Mucosa of rectum (tissue), 2 donors: ENCODE results near the gene CCDC185.
"Not testable (repeated sequence)": the region's sequence is repeated elsewhere in the genome, so short reads cannot be mapped to it uniquely, and the experiment has no call there.

Experiments used
- H3K27ac ChIP-seq, 2 donors: one replicate each; pipeline ENCODE4 v1.7.0; 2013; ENCODE audit warnings: inconsistent platforms in 2 of 2, low read depth in 2 of 2, low read length in 2 of 2
- H3K27me3 ChIP-seq, 2 donors: one replicate each; pipeline ENCODE4 v1.7.0; 2013; ENCODE audit warnings: low read length in 2 of 2; ENCODE audit not compliant: control insufficient read depth in 2 of 2, insufficient read depth in 2 of 2
- H3K36me3 ChIP-seq, 2 donors: one replicate each; pipeline ENCODE4 v1.7.0; 2013; ENCODE audit warnings: low read length in 2 of 2; ENCODE audit not compliant: control insufficient read depth in 2 of 2, insufficient read depth in 2 of 2
- H3K4me1 ChIP-seq, 2 donors: one replicate each; pipeline ENCODE4 v1.7.0; 2013; ENCODE audit warnings: low read length in 2 of 2, mild to moderate bottlenecking in 1 of 2; ENCODE audit not compliant: control insufficient read depth in 2 of 2, insufficient read depth in 2 of 2
- H3K4me3 ChIP-seq, 2 donors: one replicate each; pipeline ENCODE4 v1.7.0; 2013; ENCODE audit warnings: low read length in 2 of 2
- H3K9ac ChIP-seq, 2 donors: one replicate each; pipeline ENCODE4 v1.7.0; 2013; ENCODE audit warnings: low read length in 2 of 2, low read depth in 1 of 2, mild to moderate bottlenecking in 1 of 2
- H3K9me3 ChIP-seq, 2 donors: one replicate each; pipeline ENCODE4 v1.7.0; 2013; ENCODE audit warnings: low read length in 2 of 2; ENCODE audit not compliant: control insufficient read depth in 2 of 2
- donor health status: healthy.
- donor health status: Normal muscosa, but diverticular disease.

CCDC185 gene

GRCh38 chr1:223390618-223391017 lies 2.6 kb upstream of the CCDC185 start:
- Histone ChIP-seq H3K27ac (no peak overlapping the region), H3K36me3 (no peaks in the 10 kb centered on the region), H3K4me1 (no peaks in the 10 kb centered on the region), H3K4me3 (no peak overlapping the region), H3K9ac (no peak overlapping the region), H3K27me3 (peaks cover 5 to 24% of the 10 kb centered on the region in 2 donors), H3K9me3 (no peaks in the 10 kb centered on the region)

- Histone ChIP-seq H3K36me3 (no peaks in the 10 kb centered on the region), H3K9me3 (no peaks in the 10 kb centered on the region), H3K4me3 (no peak overlapping the region), H3K27me3 (peaks cover 5 to 24% of the 10 kb centered on the region in 2 donors), H3K9ac (no peak overlapping the region), H3K27ac (no peak overlapping the region), H3K4me1 (no peaks in the 10 kb centered on the region)
These were observed 1.0 kb downstream of the CCDC185 start for GRCh38 chr1:223394242-223394641.

DNA sequence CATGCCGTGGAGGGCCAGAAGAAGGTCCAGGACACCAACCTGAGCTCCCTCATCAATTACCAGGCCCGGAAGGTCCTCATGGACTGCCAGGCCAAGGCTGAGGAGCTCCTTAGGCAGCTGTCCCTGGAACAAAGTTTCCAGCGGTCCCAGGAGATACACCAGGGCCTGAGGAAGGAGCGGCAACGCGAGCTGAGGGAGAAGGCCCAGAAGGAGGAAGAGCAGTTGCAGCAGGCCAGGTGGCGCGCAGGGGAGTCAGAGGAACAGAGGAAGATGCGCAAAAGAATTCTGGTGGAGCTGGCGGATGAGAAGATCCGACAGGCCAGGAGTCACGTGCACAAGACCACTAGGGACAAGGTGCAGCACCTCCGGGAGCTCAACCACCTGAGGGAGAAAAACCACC lies 1.5 kb downstream of the CCDC185 start:
- Histone ChIP-seq H3K27ac (no peak overlapping the region), H3K9ac (no peak overlapping the region), H3K36me3 (no peaks in the 10 kb centered on the region), H3K27me3 (peaks cover 5 to 24% of the 10 kb centered on the region in 2 donors), H3K9me3 (no peaks in the 10 kb centered on the region), H3K4me1 (no peaks in the 10 kb centered on the region), H3K4me3 (no peak overlapping the region)

DNA sequence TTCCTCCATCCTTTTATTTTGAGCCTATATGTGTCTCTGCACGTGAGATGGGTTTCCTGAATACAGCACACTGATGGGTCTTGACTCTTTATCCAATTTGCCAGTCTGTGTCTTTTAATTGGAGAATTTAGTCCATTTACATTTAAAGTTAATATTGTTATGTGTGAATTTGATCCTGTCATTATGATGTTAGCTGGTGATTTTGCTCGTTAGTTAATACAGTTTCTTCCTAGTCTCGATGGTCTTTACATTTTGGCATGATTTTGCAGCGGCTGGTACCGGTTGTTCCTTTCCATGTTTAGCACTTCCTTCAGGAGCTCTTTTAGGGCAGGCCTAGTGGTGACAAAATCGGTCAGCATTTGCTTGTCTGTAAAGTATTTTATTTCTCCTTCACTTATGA lies 6.2 kb downstream of the CCDC185 start:
- H3K27ac ChIP-seq, H3K9me3 ChIP-seq, H3K9ac ChIP-seq, H3K4me3 ChIP-seq, H3K36me3 ChIP-seq, H3K4me1 ChIP-seq, H3K27me3 ChIP-seq: not testable (repeated sequence)

DNA sequence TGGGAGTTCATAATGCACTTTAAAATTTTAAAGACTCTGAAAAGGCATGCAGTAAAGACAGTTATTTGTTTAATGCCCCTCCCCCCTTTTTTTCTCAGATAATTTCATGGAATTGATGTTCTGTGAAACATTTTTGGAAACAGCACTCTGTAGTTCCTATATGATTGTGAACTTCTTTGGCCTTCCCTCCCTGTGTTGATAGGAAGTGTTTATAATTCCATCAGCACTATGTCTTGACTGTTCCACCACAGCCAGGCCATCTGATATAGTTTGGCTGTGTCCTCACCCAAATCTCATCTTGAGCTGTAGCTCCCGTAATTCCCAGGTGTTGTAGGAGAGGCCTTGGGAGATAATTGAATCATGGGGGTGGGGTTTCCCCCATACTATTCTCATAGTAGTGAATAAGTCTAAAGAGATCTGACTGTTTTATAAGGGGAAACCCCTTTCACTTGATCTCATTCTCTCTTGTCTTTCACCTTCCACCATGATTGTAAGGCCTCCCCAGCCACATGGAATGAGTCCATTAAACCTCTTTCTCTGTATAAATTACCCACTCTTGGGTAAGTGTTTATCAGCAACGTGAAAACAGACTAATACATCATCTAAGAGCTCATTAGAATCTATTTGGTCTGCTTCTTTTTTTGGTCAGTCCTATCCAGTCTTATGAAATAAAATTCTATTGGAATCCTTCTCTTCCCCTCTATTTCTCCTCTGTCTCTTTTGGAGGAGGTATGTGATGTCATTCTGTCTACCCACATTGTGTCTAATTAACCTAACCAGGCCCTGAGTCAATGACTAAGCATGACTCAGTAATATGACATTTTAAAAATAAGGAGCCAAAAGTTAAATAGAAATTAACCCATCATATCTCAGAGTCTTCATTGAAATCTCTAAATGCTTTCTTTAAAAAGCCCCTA lies 8.9 kb downstream of the CCDC185 start:
- H3K27ac ChIP-seq, result no peak overlapping the region
- no peak overlapping the region for H3K4me3 ChIP-seq
- no peaks in the 10 kb centered on the region for H3K4me1 ChIP-seq
- no peaks in the 10 kb centered on the region for H3K27me3 ChIP-seq
- no peaks in the 10 kb centered on the region for H3K36me3 ChIP-seq
- no peaks in the 10 kb centered on the region for H3K9me3 ChIP-seq
- H3K9ac ChIP-seq, result no peak overlapping the region

DNA sequence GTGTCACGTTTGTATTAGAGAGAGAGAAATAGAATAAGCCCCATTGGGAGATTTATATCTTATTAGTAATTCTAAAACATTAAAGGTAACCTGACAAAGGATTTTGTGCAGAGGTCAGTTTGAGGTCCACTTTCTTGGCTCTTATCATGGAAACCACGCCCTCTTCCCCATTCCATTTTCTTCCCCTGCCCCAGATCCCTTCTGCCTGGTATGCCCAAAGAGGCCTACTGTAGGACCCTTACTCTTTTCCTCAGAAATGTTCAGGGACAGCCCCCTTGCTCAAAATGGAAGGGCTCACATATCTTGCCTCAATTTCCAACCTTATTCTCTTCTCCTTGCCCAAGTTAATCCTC lies 9.6 kb downstream of the CCDC185 start:
- Histone ChIP-seq H3K9ac (no peak overlapping the region), H3K4me3 (no peak overlapping the region), H3K27ac (no peak overlapping the region), H3K9me3 (no peaks in the 10 kb centered on the region), H3K4me1 (no peaks in the 10 kb centered on the region), H3K27me3 (no peaks in the 10 kb centered on the region), H3K36me3 (no peaks in the 10 kb centered on the region)

DNA sequence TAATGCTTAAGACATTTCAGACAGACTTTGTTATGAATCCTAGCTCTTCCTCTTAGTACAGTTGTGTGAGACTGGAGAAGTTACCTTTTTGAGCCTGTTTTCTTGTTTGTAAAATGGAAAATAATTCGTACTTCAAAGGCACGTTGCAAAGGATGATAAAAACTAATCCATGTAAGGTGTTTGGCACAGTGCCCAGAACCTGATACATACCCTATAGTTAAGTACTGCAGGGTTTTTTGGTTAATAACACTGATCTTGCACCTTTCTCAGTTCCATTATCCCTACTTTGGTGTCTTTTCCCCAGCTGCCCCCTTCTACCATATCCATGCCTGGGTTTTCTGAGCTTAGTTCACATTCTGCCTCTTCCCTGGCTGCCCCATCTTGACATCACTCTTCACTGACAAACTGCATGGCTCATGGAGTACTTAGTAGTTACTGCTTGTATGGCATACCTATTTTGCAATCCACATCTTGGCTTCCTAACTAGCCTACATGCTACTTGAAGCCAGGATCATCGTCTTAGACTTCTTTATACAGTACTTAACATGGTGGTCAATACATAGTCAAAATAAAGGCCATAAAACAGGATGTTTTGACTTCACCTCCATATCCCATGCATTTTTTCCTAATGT lies 10.1 kb downstream of the CCDC185 start:
- Histone ChIP-seq H3K4me1 (no peaks in the 10 kb centered on the region), H3K9me3 (no peaks in the 10 kb centered on the region), H3K4me3 (no peak overlapping the region), H3K9ac (no peak overlapping the region), H3K27ac (no peak overlapping the region), H3K27me3 (no peaks in the 10 kb centered on the region), H3K36me3 (no peaks in the 10 kb centered on the region)

DNA sequence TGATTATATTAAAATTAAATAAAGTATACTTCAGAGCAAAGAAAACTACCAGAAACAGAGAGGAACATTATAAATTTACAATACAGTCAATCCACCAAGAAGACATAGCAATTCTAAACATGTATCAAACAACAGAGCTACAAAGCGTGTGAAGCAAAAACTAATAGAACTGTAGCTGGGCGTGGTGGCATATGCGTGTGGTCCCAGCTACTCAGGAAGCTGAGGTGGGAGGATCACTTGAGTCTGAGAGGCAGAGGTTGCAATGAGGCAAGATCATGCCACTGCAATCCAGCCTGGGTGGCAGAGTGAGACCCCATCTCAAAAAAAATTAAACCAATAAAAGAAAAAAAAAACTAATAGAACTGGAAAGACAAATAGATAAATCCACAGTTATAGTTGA lies 12.3 kb downstream of the CCDC185 start:
- Histone ChIP-seq H3K27me3 (no peaks in the 10 kb centered on the region), H3K9ac (no peak overlapping the region), H3K27ac (no peak overlapping the region), H3K9me3 (no peaks in the 10 kb centered on the region), H3K4me1 (no peaks in the 10 kb centered on the region), H3K36me3 (no peaks in the 10 kb centered on the region), H3K4me3 (no peak overlapping the region)

DNA sequence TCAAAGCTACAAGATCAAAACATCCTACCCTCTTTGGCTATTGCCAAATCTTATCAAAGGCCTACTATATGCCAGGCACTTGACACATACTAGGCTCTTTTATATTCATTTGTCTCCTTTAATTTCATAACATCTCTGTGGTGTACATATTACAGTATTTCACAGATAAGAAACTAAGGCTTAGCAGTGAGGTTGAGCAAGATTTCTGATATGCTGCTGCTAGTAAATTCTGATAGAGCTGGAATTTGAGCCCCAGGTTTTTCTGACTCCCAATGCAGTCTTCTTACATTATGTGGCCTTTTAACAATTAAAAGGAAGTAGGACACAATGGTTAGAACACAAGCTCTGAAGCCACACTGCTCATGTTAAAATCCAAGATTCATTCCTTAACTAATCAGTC lies 16.8 kb downstream of the CCDC185 start:
- H3K27ac ChIP-seq, result no peak overlapping the region
- H3K4me3 ChIP-seq, result no peak overlapping the region
- H3K27me3 ChIP-seq, result no peaks in the 10 kb centered on the region
- no peak overlapping the region for H3K9ac ChIP-seq
- no peaks in the 10 kb centered on the region for H3K9me3 ChIP-seq
- H3K36me3 ChIP-seq, result no peaks in the 10 kb centered on the region
- no peaks in the 10 kb centered on the region for H3K4me1 ChIP-seq

DNA sequence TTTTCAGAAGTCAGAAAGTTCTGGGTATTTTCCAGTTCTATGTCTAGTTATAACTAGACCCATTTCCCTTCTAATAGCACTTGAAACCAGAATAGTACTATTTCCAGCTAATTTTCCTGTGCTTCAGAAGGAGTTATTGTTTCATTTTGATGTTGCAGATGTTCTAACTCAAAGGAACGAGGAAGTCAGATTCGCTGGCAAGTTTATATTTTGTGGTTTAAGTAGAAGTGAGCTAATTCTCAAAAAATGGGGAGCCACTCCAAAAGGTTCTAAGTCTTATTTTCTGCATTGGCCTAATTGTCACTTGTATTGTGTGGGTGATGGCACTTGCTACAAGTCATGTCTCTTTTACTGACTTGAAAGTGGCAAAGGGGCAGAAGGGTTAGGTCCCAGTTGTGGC lies 18.1 kb downstream of the CCDC185 start:
- Histone ChIP-seq H3K4me3 (no peak overlapping the region), H3K9ac (no peak overlapping the region), H3K27me3 (no peaks in the 10 kb centered on the region), H3K4me1 (no peaks in the 10 kb centered on the region), H3K27ac (no peak overlapping the region), H3K36me3 (no peaks in the 10 kb centered on the region), H3K9me3 (no peaks in the 10 kb centered on the region)
